Neural progenitor cell (in vitro differentiated cells): ENCODE results near the gene PPP1R9A.

Experiments
- CTCF ChIP-seq: fragments of 200-600 bp; sonication (generic); IDR thresholded peaks from 2 replicates; pipeline ENCODE4 v1.5.1; 2017; ENCODE audit warnings: antibody characterized with exemption, mild to moderate bottlenecking
- EZH2 ChIP-seq: fragments of 200-600 bp; sonication (generic); IDR thresholded peaks from 2 replicates; pipeline ENCODE4 v1.6.1; 2017; ENCODE audit warnings: antibody characterized with exemption, mild to moderate bottlenecking, moderate library complexity
- EZH2phosphoT487 ChIP-seq: fragments of 200-600 bp; sonication (generic); IDR thresholded peaks from 2 replicates; pipeline ENCODE4 v1.6.1; 2017; ENCODE audit warnings: antibody characterized with exemption

- TF ChIP-seq CTCF (no peak), EZH2phosphoT487 (no peak), EZH2 (no peak)
Measured at GRCh38 chr7:94873239-94873638, 34.2 kb upstream of the PPP1R9A start.
